Left lung (tissue), 10 donors: ENCODE measurements around the gene TMOD1. TPM values are rescaled to one million over a fixed set of nuclear protein-coding genes. Genes with fewer than 3 reads are reported as not detected.

Experiments
- ATAC-seq: fragments of 200-7000 bp; cut with Tn5 transposase; one replicate; pipeline ENCODE4 v1.9.1; 2020; ENCODE audit warnings: moderate library complexity
- DNase-seq, 4 donors: peaks; one replicate each; pipeline ENCODE4 v3.0.0-alpha.2; 2013 to 2020
- H3K27ac ChIP-seq, 2 donors: fragments of 200-600 bp; sonication (generic) in 1 of 2; one replicate each; pipeline versions ENCODE4 v1.5.0 to v1.8.0; 2020 to 2021
- H3K27me3 ChIP-seq, 2 donors: fragments of 200-600 bp; sonication (generic) in 1 of 2; one replicate each; pipeline versions ENCODE4 v1.5.0 to v1.8.0; 2020 to 2021
- H3K36me3 ChIP-seq, 2 donors: fragments of 200-600 bp; sonication (generic) in 1 of 2; one replicate each; pipeline versions ENCODE4 v1.5.0 to v1.8.0; 2020 to 2021
- H3K4me1 ChIP-seq, 2 donors: fragments of 200-600 bp; one replicate each; pipeline ENCODE4 v1.8.0; 2021
- H3K4me3 ChIP-seq, 2 donors: fragments of 200-600 bp; sonication (generic) in 1 of 2; one replicate each; pipeline versions ENCODE4 v1.5.0 to v1.8.0; 2020 to 2021; ENCODE audit warnings: mild to moderate bottlenecking in 1 of 2
- H3K9me3 ChIP-seq, 2 donors: fragments of 200-600 bp; sonication (generic) in 1 of 2; one replicate each; pipeline versions ENCODE4 v1.5.0 to v1.8.0; 2020 to 2021
- CTCF ChIP-seq, 2 donors: fragments of 200-600 bp; sonication (generic) in 1 of 2; IDR thresholded peaks; one replicate each; pipeline versions ENCODE4 v1.5.0 to v1.8.0; 2021; ENCODE audit warnings: antibody characterized with exemption in 2 of 2
- intact Hi-C, 2 donors: fragments of 100-400 bp; cut with DNase I; formaldehyde crosslinking; loops; one replicate each; pipeline versions ENCODE4 v1.11.2 to v1.14.2; 2022
- polyA plus RNA-seq, 6 donors: library from polyadenylated mRNA; unstranded; fragments of 120-200 nt; gene quantifications; one replicate each; pipeline ENCODE4 v1.2.1, GENCODE V29; 2013; ENCODE audit not compliant: insufficient read length in 6 of 6
- total RNA-seq, 2 donors: library from RNA; stranded (reverse); fragmentation: NEBNext Ultra II Directional; extraction: Animal tissue kit (Norgen Biotek cat#: 25700); gene quantifications; one replicate each; pipeline ENCODE4 v1.2.1, GENCODE V29; 2021
- donor health status: DM: no; HTN: yes; CAD: no.
- donor health status: DM: no; HTN: no; CAD: no.

Gene TMOD1
- total and polyA plus RNA-seq, 8 donors, result 1.1 to 6.0 (median 2.5) TPM

GRCh38 chr9:97567894-97568202, 66.4 kb downstream of the TMOD1 start:
- Histone ChIP-seq H3K4me3 (no peak overlapping the region), H3K27me3 (no peaks in the 10 kb centered on the region), H3K9me3 (no peaks in the 10 kb centered on the region), H3K27ac (no peak overlapping the region), H3K36me3 (no peaks in the 10 kb centered on the region), H3K4me1 (peaks cover 0 to 3% of the 10 kb centered on the region in 2 donors)
- no peak for DNase-seq
- TF ChIP-seq CTCF (IDR thresholded peaks at IDR 0.05), result no peak
- intact Hi-C loops, result no loop called here
- no peak for ATAC-seq

GRCh38 chr9:97568461-97569275, 67.2 kb downstream of the TMOD1 start:
- no peak for DNase-seq

GRCh38 chr9:97570899-97571298, 69.4 kb downstream of the TMOD1 start:
- no peak for TF ChIP-seq CTCF (IDR thresholded peaks at IDR 0.05)
- Histone ChIP-seq H3K27ac (no peak overlapping the region), H3K27me3 (no peaks in the 10 kb centered on the region), H3K9me3 (no peaks in the 10 kb centered on the region), H3K36me3 (no peaks in the 10 kb centered on the region), H3K4me1 (no peaks in the 10 kb centered on the region), H3K4me3 (no peak overlapping the region)
- ATAC-seq, result no peak
- no peak for DNase-seq
- intact Hi-C loops, result no loop called here

More at GRCh38 chr9:97568461-97569275, 67.2 kb downstream of the TMOD1 start:
- Histone ChIP-seq H3K4me3 (no peak overlapping the region), H3K9me3 (no peaks in the 10 kb centered on the region), H3K27ac (no peak overlapping the region), H3K36me3 (no peaks in the 10 kb centered on the region), H3K4me1 (no peaks in the 10 kb centered on the region), H3K27me3 (no peaks in the 10 kb centered on the region)
- ATAC-seq, result no peak
- TF ChIP-seq CTCF (IDR thresholded peaks at IDR 0.05), result no peak
- intact Hi-C loops, result no loop called here

GRCh38 chr9:97571664-97572063, 70.2 kb downstream of the TMOD1 start:
- H3K27ac ChIP-seq, result no peak overlapping the region
- no peak for DNase-seq
- intact Hi-C loops, result no loop called here

More at GRCh38 chr9:97571664-97572063, 70.2 kb downstream of the TMOD1 start:
- Histone ChIP-seq H3K4me1 (no peaks in the 10 kb centered on the region), H3K9me3 (no peaks in the 10 kb centered on the region), H3K36me3 (no peaks in the 10 kb centered on the region), H3K4me3 (no peak overlapping the region), H3K27me3 (no peaks in the 10 kb centered on the region)
- no peak for TF ChIP-seq CTCF (IDR thresholded peaks at IDR 0.05)
- no peak for ATAC-seq
